ENCODE data around the gene GMDS.

DNA sequence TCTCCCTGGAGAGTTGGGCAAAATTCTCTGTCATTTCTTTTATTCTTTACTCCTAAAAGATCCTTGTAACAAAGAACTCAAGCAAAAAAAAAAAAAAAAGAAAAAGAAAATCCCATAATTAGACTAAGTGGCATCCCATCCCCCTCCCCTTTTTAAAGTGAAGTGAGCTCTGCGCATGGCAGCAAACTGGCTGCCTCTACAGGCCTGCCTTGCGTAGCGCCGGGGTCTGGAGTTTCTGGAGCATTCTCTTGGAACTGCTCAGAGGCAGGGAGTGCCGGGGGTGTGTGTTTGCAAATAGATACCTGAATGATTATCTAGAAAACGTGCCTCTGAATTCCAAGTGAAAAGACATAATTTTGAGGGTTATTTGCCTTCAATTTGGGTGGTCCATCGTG, 587.6 kb downstream of the GMDS start:
- TF ChIP-seq, protein P1, sequence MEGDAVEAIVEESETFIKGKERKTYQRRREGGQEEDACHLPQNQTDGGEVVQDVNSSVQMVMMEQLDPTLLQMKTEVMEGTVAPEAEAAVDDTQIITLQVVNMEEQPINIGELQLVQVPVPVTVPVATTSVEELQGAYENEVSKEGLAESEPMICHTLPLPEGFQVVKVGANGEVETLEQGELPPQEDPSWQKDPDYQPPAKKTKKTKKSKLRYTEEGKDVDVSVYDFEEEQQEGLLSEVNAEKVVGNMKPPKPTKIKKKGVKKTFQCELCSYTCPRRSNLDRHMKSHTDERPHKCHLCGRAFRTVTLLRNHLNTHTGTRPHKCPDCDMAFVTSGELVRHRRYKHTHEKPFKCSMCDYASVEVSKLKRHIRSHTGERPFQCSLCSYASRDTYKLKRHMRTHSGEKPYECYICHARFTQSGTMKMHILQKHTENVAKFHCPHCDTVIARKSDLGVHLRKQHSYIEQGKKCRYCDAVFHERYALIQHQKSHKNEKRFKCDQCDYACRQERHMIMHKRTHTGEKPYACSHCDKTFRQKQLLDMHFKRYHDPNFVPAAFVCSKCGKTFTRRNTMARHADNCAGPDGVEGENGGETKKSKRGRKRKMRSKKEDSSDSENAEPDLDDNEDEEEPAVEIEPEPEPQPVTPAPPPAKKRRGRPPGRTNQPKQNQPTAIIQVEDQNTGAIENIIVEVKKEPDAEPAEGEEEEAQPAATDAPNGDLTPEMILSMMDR (conservative IDR thresholded peaks at IDR 0.05; ENCODE audit: low read length), result no peak
- TF ChIP-seq EZH2phosphoT487 (IDR thresholded peaks at IDR 0.05; ENCODE audit: borderline replicate concordance), result no peak

Data from Loucy (cell line).